Measurements from ENCODE around the gene UBL7. TPM values are rescaled to one million over a fixed set of nuclear protein-coding genes. Genes with fewer than 3 reads are reported as not detected.
A peak's percentile ranks its signal among the peaks of the same experiment; 100 is the strongest.

The UBL7 gene
- total RNA-seq, 1 donor from 2014 or later: 62.6 TPM

GRCh38 chr15:74504418-74504817 lies 43.5 kb upstream of the UBL7 start:
- peaks cover 4% of the 10 kb centered on the region for H3K36me3 Mint-ChIP-seq (ENCODE audit: unreplicated experiment)
- DNase-seq: no peak
- H3K27ac Mint-ChIP-seq (ENCODE audit: unreplicated experiment): no peak overlapping the region
- H3K4me3 Mint-ChIP-seq (ENCODE audit: unreplicated experiment): no peak overlapping the region
- H3K9me3 Mint-ChIP-seq (ENCODE audit: unreplicated experiment): peaks cover 2% of the 10 kb centered on the region
- no peaks in the 10 kb centered on the region for H3K4me1 Mint-ChIP-seq (ENCODE audit: low read depth, unreplicated experiment)
- TF ChIP-seq CTCF (IDR thresholded peaks at IDR 0.05; ENCODE audit: partially characterized antibody, unreplicated experiment): no peak
- peaks cover 3% of the 10 kb centered on the region for H3K27me3 Mint-ChIP-seq (ENCODE audit: unreplicated experiment)

- Mint-ChIP-seq H3K4me1 (ENCODE audit: low read depth, unreplicated experiment) (peaks cover 4% of the 10 kb centered on the region), H3K9me3 (ENCODE audit: unreplicated experiment) (peaks cover 2% of the 10 kb centered on the region), H3K4me3 (ENCODE audit: unreplicated experiment) (no peak overlapping the region), H3K27me3 (ENCODE audit: unreplicated experiment) (peaks cover 3% of the 10 kb centered on the region), H3K36me3 (ENCODE audit: unreplicated experiment) (peaks cover 4% of the 10 kb centered on the region), H3K27ac (ENCODE audit: unreplicated experiment) (no peak overlapping the region)
- DNase-seq: no peak
- TF ChIP-seq CTCF (IDR thresholded peaks at IDR 0.05; ENCODE audit: partially characterized antibody, unreplicated experiment): no peak
These were observed 41.3 kb upstream of the UBL7 start for GRCh38 chr15:74502301-74502700.

- Mint-ChIP-seq H3K36me3 (ENCODE audit: unreplicated experiment) (peaks cover 4% of the 10 kb centered on the region), H3K27ac (ENCODE audit: unreplicated experiment) (no peak overlapping the region), H3K9me3 (ENCODE audit: unreplicated experiment) (peaks cover 2% of the 10 kb centered on the region), H3K27me3 (ENCODE audit: unreplicated experiment) (peaks cover 3% of the 10 kb centered on the region), H3K4me1 (ENCODE audit: low read depth, unreplicated experiment) (peaks cover 4% of the 10 kb centered on the region), H3K4me3 (ENCODE audit: unreplicated experiment) (no peak overlapping the region)
- DNase-seq: no peak
- TF ChIP-seq CTCF (IDR thresholded peaks at IDR 0.05; ENCODE audit: partially characterized antibody, unreplicated experiment): no peak
These were observed 39.4 kb upstream of the UBL7 start for GRCh38 chr15:74500401-74500800.

- H3K36me3 Mint-ChIP-seq (ENCODE audit: unreplicated experiment): peaks cover 4% of the 10 kb centered on the region
- H3K27me3 Mint-ChIP-seq (ENCODE audit: unreplicated experiment): peaks cover 3% of the 10 kb centered on the region
- no peak overlapping the region for H3K27ac Mint-ChIP-seq (ENCODE audit: unreplicated experiment)
- peaks cover 2% of the 10 kb centered on the region for H3K9me3 Mint-ChIP-seq (ENCODE audit: unreplicated experiment)
- H3K4me3 Mint-ChIP-seq (ENCODE audit: unreplicated experiment): no peak overlapping the region
- peaks cover 4% of the 10 kb centered on the region for H3K4me1 Mint-ChIP-seq (ENCODE audit: low read depth, unreplicated experiment)
- no peak for TF ChIP-seq CTCF (IDR thresholded peaks at IDR 0.05; ENCODE audit: partially characterized antibody, unreplicated experiment)
- no peak for DNase-seq
These were observed 38.4 kb upstream of the UBL7 start for GRCh38 chr15:74499366-74499765.

GRCh38 chr15:74497584-74497983 lies 36.6 kb upstream of the UBL7 start:
- Mint-ChIP-seq H3K36me3 (ENCODE audit: unreplicated experiment) (no peaks in the 10 kb centered on the region), H3K27me3 (ENCODE audit: unreplicated experiment) (peaks cover 3% of the 10 kb centered on the region), H3K4me1 (ENCODE audit: low read depth, unreplicated experiment) (peaks cover 4% of the 10 kb centered on the region), H3K27ac (ENCODE audit: unreplicated experiment) (peak overlapping the region; percentile 53), H3K9me3 (ENCODE audit: unreplicated experiment) (no peaks in the 10 kb centered on the region), H3K4me3 (ENCODE audit: unreplicated experiment) (no peak overlapping the region)
- no peak for DNase-seq
- TF ChIP-seq CTCF (IDR thresholded peaks at IDR 0.05; ENCODE audit: partially characterized antibody, unreplicated experiment): no peak

Data from glutamatergic neuron (in vitro differentiated cells).